ENCODE data around the gene LANCL3. TPM values are rescaled to one million over a fixed set of nuclear protein-coding genes. Genes with fewer than 3 reads are reported as not detected.

The LANCL3 gene
- total and polyA plus RNA-seq, 5 donors, result 0.11 to 0.59 (median 0.28) TPM

DNA sequence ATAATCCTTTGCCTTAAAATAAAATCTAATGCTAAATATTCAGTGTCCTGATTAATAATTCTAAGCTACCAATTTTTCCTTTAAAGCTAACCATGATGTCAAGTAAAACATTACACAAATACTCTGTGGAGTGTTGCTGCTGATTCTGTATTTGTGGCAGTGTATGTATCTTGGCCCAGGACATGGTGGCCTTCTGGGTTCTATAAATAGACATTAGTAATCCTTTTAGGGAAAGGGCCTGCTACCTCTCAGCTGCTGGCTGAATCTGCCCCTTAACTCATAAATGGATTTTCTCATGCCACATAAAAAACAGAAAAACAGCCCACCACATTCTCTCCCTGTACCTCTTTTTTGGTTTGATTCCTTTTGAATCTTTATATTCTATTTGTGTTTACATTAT lies 113.0 kb downstream of the LANCL3 start:
- no peak overlapping the region for H3K4me3 ChIP-seq (ENCODE audit: low read length)
- intact Hi-C loops (cut with DNase I), result no loop called here
- no peaks in the 10 kb centered on the region for H3K4me1 ChIP-seq (ENCODE audit: control insufficient read depth, insufficient read depth, low read length)

DNA sequence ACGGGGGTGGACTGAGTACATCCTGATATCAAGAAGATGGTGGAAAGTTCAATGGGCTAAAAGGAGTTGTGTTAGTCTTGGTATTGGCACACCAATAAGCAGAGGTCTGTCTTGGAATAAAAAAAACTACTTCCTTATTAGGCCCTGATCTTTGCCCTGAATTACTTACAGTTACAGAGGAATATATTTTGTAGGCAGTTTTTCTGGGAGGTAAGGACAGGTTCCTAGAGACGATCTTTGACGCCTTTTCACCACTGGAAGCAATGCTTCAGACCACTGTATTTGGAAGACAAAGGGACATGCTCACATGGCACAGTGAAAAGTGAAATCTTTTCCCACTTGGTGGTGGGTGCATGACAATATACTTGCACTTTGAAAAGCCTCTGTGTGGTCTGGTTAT lies 113.5 kb downstream of the LANCL3 start:
- DNase-seq, result no peak
- Histone ChIP-seq H3K4me3 (ENCODE audit: low read length) (no peak overlapping the region), H3K9me3 (ENCODE audit: control insufficient read depth, low read length) (no peaks in the 10 kb centered on the region), H3K4me1 (ENCODE audit: control insufficient read depth, insufficient read depth, low read length) (no peaks in the 10 kb centered on the region), H3K27ac (ENCODE audit: low read length) (peak overlapping the region; percentile 81), H3K27me3 (ENCODE audit: control insufficient read depth, insufficient read depth) (no peaks in the 10 kb centered on the region)
- ATAC-seq, result peak in 1 of 2 donors; percentile 29
- WGBS, result 83% methylated on average over 3 of the region's 3 CpGs
- intact Hi-C loops (cut with DNase I), result no loop called here

More for the DNA sequence above, 113.0 kb downstream of the LANCL3 start:
- DNase-seq (no peak), ATAC-seq (peak; percentile 75 to 79)
- no peaks in the 10 kb centered on the region for H3K9me3 ChIP-seq (ENCODE audit: control insufficient read depth, low read length)
- H3K27me3 ChIP-seq (ENCODE audit: control insufficient read depth, insufficient read depth), result no peaks in the 10 kb centered on the region
- no peak overlapping the region for H3K27ac ChIP-seq (ENCODE audit: low read length)

DNA sequence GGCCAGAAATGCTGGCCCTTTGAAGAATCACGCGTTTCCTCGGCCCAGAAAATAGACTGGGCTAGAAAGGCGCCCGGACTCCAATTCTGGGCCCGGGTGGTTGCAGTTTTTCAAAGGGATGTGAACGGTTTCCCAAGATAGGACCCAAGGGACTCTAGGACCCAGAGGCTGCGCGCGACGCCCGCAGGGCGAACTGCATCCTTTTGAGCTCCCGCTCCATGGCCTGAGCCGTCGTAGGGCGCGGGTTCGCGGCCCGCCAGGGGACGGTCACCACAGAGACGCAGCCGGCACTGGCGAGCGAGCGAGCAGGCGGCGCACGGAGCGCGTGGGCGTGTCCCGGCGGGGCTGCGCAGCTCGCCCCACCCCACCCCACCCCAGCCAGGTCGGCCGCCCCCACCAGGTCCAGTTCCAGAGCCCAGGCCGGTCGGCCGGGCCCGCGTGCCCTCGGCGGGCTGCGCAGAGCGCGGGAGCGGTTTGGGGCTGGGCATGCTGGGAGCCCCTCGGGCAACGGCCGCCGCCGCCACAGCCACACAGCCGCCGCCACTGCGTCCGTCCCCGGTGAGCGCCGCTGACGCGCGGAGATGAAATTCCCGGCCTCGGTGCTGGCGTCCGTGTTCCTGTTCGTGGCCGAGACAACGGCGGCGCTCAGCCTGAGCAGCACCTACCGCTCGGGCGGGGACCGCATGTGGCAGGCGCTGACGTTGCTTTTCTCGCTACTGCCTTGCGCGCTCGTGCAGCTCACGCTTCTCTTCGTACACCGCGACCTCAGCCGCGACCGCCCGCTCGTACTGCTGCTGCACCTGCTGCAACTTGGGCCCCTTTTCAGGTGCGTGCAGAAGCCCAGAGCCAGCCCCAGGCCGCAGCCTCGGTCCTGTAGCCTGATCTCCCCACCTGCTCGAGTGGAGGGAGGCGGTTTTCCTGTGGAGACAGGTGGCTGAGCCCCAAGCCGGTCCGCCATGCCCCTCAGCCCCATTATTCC lies 114.2 kb downstream of the LANCL3 start, which contains the start of gene XK:
TSS of gene XK (plus strand) at position 411 of the 979 bp plus-strand sequence. CDS start at position 582, 171 bp downstream.
- no peaks in the 10 kb centered on the region for H3K27me3 ChIP-seq (ENCODE audit: control insufficient read depth, insufficient read depth)
- no peaks in the 10 kb centered on the region for H3K9me3 ChIP-seq (ENCODE audit: control insufficient read depth, low read length)
- intact Hi-C loops (cut with DNase I), result no loop called here
- H3K4me3 ChIP-seq (ENCODE audit: low read length), result peak within 1 kb of the TSS; percentile 49
- peak within 1 kb of the TSS; percentile 83 for H3K27ac ChIP-seq (ENCODE audit: low read length)
- H3K4me1 ChIP-seq (ENCODE audit: control insufficient read depth, insufficient read depth, low read length), result no peaks in the 10 kb centered on the region
- DNase-seq, result peak; percentile 46 to 82 (median 74)
- WGBS, result 4% methylated on average over 94 of the region's 100 CpGs
- ATAC-seq, result peak; percentile 76 to 81

- DNase-seq (no peak), ATAC-seq (no peak)
- Histone ChIP-seq H3K4me3 (ENCODE audit: low read length) (peak overlapping the region; percentile 49), H3K9me3 (ENCODE audit: control insufficient read depth, low read length) (no peaks in the 10 kb centered on the region), H3K27ac (ENCODE audit: low read length) (peak overlapping the region; percentile 83), H3K4me1 (ENCODE audit: control insufficient read depth, insufficient read depth, low read length) (no peaks in the 10 kb centered on the region), H3K27me3 (ENCODE audit: control insufficient read depth, insufficient read depth) (no peaks in the 10 kb centered on the region)
- intact Hi-C loops (cut with DNase I), result no loop called here
- 60% methylated on average over 9 of the region's 9 CpGs for WGBS
Observed at GRCh38 chrX:37686369-37686995, 115.0 kb downstream of the LANCL3 start.

DNA sequence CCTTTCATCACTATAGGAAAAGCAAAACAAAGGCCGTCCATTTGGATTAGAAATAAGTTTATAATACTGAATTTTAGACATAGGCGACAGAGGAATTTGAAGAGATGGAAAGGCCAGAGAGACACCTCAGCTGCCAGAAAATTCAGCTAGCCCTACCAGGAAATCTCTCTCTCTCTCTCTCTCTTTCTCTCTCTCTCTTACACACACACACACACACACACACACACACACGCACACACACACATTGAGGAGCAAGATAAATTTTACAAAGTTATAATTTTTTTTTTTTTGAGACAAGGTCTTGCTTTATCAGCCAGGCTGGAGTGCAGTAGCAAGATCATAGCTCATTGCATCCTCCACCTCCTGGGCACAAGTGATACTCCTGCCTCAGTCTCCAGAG lies 115.5 kb downstream of the LANCL3 start:
- H3K9me3 ChIP-seq (ENCODE audit: control insufficient read depth, low read length), result no peaks in the 10 kb centered on the region
- no peaks in the 10 kb centered on the region for H3K27me3 ChIP-seq (ENCODE audit: control insufficient read depth, insufficient read depth)
- intact Hi-C loops (cut with DNase I), result no loop called here
- no peak for DNase-seq
- no peaks in the 10 kb centered on the region for H3K4me1 ChIP-seq (ENCODE audit: control insufficient read depth, insufficient read depth, low read length)
- 59% methylated on average over 3 of the region's 3 CpGs for WGBS
- H3K4me3 ChIP-seq (ENCODE audit: low read length), result no peak overlapping the region
- ATAC-seq, result no peak
- H3K27ac ChIP-seq (ENCODE audit: low read length), result no peak overlapping the region

- Histone ChIP-seq H3K27ac (ENCODE audit: low read length) (no peak overlapping the region), H3K4me3 (ENCODE audit: low read length) (no peak overlapping the region), H3K27me3 (ENCODE audit: control insufficient read depth, insufficient read depth) (no peaks in the 10 kb centered on the region), H3K9me3 (ENCODE audit: control insufficient read depth, low read length) (no peaks in the 10 kb centered on the region), H3K4me1 (ENCODE audit: control insufficient read depth, insufficient read depth, low read length) (no peaks in the 10 kb centered on the region)
- DNase-seq, result no peak
- ATAC-seq, result no peak
- intact Hi-C loops (cut with DNase I), result no loop called here
Observed at GRCh38 chrX:37690119-37690518, 118.7 kb downstream of the LANCL3 start.

DNA sequence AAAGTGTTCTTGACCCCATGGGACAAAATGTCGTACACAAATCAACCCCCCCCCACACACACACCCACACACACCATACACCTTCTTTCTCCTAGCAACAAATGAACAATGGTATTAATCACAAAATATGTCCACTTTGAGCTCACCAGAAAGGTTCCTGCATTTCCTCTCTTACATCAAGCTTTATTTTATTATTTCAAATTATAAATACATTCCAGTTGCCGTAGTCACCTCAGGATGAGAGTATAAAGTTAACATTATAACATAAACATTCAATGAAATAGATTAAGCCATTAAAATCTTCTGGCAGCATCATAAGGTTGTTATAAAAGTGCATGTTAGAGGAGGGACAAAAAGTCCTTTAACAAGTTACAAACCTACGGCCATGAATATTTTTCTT lies 121.5 kb downstream of the LANCL3 start:
- Histone ChIP-seq H3K9me3 (ENCODE audit: control insufficient read depth, low read length) (no peaks in the 10 kb centered on the region), H3K4me1 (ENCODE audit: control insufficient read depth, insufficient read depth, low read length) (no peaks in the 10 kb centered on the region), H3K27me3 (ENCODE audit: control insufficient read depth, insufficient read depth) (no peaks in the 10 kb centered on the region), H3K4me3 (ENCODE audit: low read length) (no peak overlapping the region), H3K27ac (ENCODE audit: low read length) (no peak overlapping the region)
- no peak for DNase-seq
- intact Hi-C loops (cut with DNase I), result no loop called here
- 89% methylated on average over 3 of the region's 3 CpGs for WGBS
- no peak for ATAC-seq

GRCh38 chrX:37697169-37697760 lies 125.8 kb downstream of the LANCL3 start:
- Histone ChIP-seq H3K9me3 (ENCODE audit: control insufficient read depth, low read length) (no peaks in the 10 kb centered on the region), H3K27ac (ENCODE audit: low read length) (no peak overlapping the region), H3K4me3 (ENCODE audit: low read length) (no peak overlapping the region), H3K27me3 (ENCODE audit: control insufficient read depth, insufficient read depth) (no peaks in the 10 kb centered on the region), H3K4me1 (ENCODE audit: control insufficient read depth, insufficient read depth, low read length) (peaks cover 4% of the 10 kb centered on the region)
- WGBS, result 16% methylated on average over 1 of the region's 1 CpG
- intact Hi-C loops (cut with DNase I), result no loop called here
- DNase-seq (no peak), ATAC-seq (no peak)

DNA sequence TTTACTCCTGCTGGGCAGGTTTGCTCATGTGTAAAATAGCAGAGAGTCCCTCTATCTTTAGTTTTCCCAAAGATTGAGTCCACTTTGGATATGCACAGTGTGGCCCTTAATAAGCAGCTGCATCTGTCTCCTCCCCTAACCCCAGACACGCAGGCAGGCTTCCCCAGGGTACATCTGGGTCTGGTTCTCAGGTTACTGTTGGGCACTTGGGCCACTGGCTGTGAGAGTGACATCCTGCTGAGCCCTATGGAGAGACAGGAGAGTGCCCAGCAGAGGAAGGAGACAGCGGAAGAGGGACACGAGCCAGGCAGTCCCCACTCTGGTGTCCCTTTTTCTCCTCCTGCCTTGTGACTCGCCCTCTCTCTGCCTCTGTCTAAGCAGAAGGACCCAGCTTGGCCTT lies 130.1 kb downstream of the LANCL3 start:
- 77% methylated on average over 4 of the region's 4 CpGs for WGBS
- no peaks in the 10 kb centered on the region for H3K27me3 ChIP-seq (ENCODE audit: control insufficient read depth, insufficient read depth)
- DNase-seq (no peak), ATAC-seq (no peak)
- H3K9me3 ChIP-seq (ENCODE audit: control insufficient read depth, low read length), result no peaks in the 10 kb centered on the region
- H3K4me3 ChIP-seq (ENCODE audit: low read length), result no peak overlapping the region
- no peak overlapping the region for H3K27ac ChIP-seq (ENCODE audit: low read length)
- H3K4me1 ChIP-seq (ENCODE audit: control insufficient read depth, insufficient read depth, low read length), result peaks cover 4% of the 10 kb centered on the region
- intact Hi-C loops (cut with DNase I), result no loop called here

DNA sequence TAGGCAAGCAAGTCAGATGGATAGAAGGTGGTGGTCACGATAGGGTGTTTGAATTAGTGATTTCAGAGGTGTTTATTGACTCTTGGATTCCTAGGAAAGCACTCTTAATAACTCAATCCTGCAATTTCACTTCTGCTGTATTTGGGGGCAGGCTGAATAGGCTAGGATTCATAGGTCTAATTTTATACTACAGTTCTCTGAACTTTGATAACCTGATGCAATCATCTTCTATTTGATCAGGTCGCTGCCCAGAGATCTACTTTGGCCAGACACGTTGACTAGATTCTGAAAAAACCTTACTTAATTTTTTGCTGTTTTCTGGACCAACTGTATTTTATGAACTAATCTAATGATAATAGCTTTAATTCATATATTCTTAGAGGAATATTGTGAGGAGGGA lies 140.5 kb downstream of the LANCL3 start:
- WGBS, result 72% methylated on average over 3 of the region's 3 CpGs

DNA sequence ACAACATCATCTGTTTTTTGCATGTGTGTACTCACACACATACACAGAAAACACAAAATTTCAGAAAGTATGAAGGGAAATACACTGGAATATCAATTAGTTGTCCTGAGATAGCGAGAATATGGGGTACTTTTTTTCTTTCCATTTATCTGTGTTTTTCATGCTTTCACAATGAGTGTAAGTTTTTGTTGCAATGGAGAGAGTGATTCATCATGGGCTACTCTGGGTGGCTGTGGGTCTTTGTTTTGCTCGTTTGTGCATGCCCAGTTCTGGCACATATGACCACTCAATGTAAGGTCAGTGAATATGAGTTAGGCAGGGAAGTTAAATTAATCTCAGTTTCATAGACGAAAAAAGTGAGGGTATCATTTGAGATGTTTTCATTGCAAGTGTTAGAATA lies 141.0 kb downstream of the LANCL3 start:
- H3K27ac ChIP-seq (ENCODE audit: low read length), result no peak overlapping the region
- H3K4me1 ChIP-seq (ENCODE audit: control insufficient read depth, insufficient read depth, low read length), result no peaks in the 10 kb centered on the region
- WGBS, result 75% methylated on average over 3 of the region's 3 CpGs
- no peaks in the 10 kb centered on the region for H3K27me3 ChIP-seq (ENCODE audit: control insufficient read depth, insufficient read depth)
- intact Hi-C loops (cut with DNase I), result no loop called here
- H3K4me3 ChIP-seq (ENCODE audit: low read length), result no peak overlapping the region
- DNase-seq (no peak), ATAC-seq (no peak)
- H3K9me3 ChIP-seq (ENCODE audit: control insufficient read depth, low read length), result no peaks in the 10 kb centered on the region

More for the DNA sequence above, 140.5 kb downstream of the LANCL3 start:
- ATAC-seq (no peak), DNase-seq (no peak)
- intact Hi-C loops (cut with DNase I), result no loop called here
- no peaks in the 10 kb centered on the region for H3K9me3 ChIP-seq (ENCODE audit: control insufficient read depth, low read length)
- H3K4me3 ChIP-seq (ENCODE audit: low read length), result no peak overlapping the region
- no peaks in the 10 kb centered on the region for H3K27me3 ChIP-seq (ENCODE audit: control insufficient read depth, insufficient read depth)
- H3K4me1 ChIP-seq (ENCODE audit: control insufficient read depth, insufficient read depth, low read length), result no peaks in the 10 kb centered on the region
- no peak overlapping the region for H3K27ac ChIP-seq (ENCODE audit: low read length)

Measured in right cardiac atrium (tissue), 5 donors.